GM19193 (cell line): Measurements from ENCODE around the gene SETDB1.

Source experiments
- POLR2A ChIP-seq: IDR thresholded peaks from 4 replicates; pipeline ENCODE4 v1.6.1; 2011; ENCODE audit not compliant: insufficient read depth, insufficient read length; ENCODE audit errors: extremely low read depth

SETDB1 gene

DNA sequence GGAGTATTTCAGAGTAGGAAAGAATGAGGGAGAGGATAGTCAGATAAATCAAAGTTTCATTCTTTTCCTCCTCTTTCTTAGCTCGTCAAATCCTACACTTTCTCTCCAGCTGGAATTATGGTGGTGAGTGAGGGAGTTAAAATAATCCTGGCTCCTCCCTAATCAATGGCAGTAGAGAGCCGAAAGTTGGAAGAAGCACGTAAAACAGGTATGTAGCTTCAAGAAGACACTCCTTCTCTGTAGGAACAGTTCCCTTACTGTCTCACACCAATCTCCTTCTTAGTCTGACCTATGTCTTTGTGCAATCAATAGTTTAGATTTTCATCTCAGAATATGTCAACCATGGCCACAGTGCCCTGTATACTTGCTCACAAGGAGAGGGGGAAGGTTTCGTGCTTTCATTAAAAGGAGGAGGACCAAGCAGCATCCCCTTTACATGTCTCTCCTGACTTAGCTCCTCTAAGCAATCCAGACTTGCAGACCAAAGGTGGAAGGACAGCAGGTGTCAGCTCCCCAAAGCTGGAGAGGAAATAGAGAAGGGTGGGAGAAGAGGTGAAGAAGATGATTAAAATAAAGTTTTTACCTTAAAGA lies 79.7 kb downstream of the SETDB1 start:
- TF ChIP-seq POLR2A, result no peak

DNA sequence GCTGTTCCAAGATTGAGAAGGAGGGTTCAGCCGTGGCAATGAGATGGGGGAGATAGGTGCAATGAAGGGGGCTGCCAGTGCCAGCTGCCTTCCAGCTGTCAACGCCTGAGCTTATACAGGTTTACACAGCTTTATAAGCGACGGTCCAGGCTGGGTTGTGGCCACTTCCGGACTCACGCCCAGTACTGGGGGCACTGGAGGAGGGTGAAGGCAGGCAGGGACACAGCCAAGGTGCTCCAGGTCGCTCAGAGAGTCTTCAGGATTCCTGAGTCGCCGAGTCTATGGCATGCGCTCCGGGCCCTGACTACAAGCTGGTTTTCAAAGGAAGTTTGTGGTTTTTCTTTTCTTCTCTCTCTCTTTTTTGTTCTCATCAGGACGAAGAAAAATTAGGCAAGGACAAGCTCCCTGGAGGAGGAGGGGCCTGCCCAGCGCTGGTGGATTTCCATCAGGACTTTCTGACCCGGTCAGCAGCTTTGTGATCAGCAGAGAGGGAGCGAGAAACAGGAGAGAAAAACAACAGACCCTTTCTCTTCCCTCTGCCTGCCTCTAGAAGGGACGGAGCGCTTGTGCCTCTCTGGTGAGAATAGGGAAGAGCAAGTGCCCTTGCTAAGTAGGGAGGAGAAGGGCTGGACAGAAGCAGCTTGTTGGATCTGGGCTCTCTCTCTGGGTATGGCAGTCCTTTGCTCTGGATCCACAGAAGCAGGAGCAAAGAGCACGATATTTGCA lies 80.3 kb downstream of the SETDB1 start, which contains the start of gene MINDY1:
Gene MINDY1 (minus strand): TSS at position 576 of the 726 bp plus-strand sequence. CDS start 4,285 bp downstream, outside the sequence.
- no peak for TF ChIP-seq POLR2A

DNA sequence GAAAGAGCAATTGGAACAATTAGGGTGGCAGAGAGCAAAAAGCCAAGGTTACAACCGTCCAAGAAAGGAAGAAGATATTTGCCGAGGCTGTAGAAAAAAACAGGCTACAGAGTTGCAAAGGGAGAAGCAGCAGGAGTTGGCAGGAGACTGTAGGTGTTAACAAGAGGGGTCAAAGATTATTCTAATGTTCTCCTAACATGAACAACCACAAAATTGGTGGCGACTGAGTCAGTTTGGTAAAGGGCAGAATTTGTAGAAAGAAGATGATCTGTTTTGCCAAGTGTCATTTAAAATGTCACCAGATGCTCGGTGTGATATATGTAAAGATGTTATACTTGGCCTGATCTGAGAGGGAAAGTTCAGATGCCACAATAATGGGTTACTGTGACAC lies 81.7 kb downstream of the SETDB1 start:
- TF ChIP-seq POLR2A, result no peak

DNA sequence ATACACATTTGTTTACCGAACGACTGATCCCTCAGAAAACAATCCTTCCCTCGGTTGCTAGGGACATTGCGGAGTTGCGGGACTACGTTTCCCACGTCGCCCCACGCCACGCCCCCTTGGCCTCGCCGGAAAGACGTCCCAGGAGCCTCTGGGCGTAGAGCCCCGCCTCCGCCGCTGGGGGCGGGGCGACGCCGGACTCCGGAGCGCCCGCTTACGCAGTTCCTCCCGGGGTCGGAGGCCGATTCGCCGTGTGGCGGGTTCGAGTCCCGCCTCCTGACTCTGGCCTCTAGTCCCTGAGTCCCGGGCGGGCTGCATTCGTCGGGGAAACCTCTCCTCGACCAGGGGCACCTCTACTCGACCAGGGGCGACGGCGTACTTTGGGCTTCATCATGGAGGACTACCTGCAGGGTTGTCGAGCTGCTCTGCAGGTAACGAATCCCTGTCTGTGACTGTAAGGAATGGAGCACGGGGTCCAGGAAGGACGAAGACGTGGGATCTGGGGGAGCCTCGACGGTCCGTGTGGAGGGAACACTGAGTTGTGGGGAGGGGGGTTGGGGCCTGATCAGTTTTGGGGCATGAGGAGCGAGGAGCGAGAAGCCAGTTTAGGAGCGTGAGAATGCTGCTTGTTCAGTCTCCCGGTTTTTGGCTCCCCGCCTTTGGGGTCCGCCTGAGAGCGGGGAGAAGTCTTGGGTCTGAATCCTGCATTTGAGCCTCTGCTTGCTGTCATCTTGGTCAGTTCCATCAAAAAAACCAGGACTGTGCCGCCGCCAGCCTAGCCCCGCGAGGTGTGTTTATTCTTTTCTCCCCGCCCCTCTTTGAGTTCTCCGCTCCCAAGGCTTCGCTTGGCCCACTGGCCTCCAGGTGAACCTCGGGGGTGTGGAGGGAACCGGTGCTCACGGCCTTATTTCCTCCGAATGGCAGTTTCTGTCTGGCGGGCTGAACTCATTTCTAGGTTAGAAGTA lies 82.4 kb downstream of the SETDB1 start, which contains the start of gene PRUNE1:
Gene PRUNE1 (plus strand): TSS at position 206 of the 962 bp plus-strand sequence. CDS start 184 bp downstream, at position 390.
- peak; percentile 60 for TF ChIP-seq POLR2A

DNA sequence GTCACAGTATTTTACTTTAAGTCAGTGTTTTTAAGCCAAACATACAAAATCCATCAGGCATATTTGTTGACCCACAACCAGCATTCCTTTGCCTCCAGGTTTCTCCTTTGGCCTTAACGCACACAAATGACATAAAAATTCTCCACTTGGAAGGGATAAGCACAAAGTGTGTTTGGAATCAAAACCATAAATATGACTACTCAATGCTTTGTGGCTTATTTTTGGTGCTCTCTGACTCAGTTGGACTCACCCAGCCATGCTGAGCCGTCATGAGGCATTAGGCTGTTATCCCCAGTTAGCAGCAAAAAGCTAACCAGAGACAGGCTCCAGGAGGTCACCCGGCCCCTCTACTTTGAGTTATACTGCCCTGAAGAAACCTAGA lies 83.0 kb downstream of the SETDB1 start:
- no peak for TF ChIP-seq POLR2A

DNA sequence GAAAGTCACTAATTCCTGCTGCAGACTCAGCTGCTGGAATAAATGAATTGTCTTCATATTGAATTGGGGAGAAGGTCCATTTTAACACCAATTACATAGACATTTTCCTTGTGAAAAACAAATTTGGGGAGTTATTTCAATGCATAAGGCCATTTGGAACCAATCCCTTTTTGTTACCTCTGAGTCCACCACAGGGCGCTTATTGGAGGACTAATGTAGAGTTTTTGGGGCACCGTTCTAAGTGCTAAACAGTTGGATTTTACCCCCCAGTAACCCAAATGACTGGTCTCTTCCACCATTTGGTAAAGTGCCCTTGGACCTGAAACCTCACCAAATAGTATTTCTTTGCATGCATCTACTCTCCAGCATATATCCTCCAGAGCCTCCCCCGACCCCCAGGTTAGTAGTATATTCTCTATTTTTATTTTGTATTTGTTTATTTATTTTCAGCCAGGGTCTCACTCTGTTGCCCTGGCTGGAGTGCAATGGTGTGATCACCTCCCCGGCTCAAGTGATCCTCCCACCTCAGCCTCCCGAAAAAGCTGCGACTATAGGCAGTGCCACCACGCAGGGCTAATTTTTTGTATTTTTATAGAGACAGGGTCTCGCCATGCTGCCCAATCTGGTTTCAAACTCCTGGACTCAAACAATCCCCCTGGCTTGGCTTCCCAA lies 83.6 kb downstream of the SETDB1 start:
- no peak for TF ChIP-seq POLR2A

DNA sequence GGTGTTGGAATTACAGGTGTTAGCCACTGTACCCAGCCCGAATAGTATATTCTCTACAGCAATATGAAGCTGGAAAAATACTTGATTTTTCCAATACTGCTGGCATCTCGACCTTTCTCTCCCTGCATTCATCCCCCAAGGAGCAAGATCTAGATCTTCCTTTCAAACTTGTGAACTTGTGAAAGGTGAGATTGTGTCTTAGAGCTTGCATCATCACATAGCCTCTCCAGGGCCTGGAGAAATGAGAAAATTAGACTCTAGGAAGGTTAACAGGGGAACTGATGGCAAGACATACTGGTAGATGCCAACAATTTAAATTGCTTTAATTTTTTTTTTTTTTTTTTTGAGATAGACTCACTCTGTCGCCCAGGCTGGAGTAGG lies 84.2 kb downstream of the SETDB1 start:
- TF ChIP-seq POLR2A, result no peak

DNA sequence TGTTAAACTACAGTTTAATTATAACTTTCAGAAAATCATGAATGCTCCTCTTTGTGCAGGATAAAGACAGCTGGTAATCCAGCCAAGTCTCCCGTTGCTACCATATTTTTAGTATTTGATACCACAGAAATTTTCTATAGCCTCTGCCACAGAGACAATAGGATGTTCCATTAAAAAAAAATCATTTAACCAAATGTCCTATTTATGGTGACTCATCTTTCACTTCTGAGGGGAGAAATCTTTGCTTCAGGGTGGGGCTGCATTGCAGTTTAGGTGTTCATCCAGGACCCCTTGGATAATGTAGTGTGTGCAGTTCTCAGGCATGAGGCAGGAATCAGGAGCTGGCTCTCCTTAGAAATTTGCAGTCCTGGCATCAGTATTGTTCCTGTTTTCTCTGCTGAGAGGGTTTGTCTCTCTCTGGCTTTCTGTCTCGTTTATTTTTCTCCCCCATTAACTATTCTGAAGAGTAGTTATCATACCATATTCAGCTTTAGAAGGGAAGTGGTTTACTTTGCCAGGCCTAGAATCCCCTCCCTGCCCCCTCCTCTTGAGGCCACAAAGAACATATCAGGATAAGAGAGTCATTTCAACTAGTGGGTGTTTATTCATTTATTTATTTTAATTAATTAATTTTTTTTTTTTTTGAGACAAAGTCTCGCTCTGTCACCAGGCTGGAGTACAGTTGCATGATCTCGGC lies 85.1 kb downstream of the SETDB1 start:
- no peak for TF ChIP-seq POLR2A

DNA sequence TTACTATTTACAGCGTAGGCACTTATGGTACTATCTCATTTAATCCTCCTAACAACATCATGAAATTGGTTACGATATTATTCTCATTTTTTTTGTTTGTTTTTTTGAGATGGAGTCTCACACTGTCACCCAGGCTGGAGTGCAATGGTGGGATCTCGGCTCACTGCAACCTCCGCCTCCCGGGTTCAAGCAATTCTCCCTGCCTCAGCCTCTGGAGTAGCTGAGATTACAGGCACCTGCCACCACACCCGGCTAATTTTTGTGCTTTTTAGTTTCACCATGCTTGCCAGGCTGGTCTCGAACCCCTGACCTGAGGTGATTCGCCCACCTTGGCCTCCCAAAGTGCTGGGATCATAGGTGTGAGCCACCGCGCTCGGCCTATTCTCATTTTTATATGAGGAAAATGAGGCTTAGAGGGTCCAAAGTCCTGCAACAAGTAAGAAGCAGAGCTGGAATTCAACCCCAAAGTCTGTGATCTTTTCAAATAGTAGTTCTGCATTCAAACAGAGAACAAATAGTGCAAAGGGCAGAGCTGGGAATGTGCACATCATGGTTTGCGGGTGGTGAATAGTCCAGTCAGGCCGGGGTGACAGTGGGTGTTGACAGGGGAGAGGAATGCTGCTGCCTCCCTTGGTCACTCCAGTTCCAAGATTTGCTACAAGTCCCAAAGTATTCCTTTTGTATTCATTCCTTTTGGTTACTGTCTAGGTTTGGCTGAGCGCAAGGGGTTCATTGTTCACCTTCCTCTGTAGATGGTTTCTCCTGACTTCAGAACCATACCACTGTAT lies 86.7 kb downstream of the SETDB1 start:
- TF ChIP-seq POLR2A, result no peak

DNA sequence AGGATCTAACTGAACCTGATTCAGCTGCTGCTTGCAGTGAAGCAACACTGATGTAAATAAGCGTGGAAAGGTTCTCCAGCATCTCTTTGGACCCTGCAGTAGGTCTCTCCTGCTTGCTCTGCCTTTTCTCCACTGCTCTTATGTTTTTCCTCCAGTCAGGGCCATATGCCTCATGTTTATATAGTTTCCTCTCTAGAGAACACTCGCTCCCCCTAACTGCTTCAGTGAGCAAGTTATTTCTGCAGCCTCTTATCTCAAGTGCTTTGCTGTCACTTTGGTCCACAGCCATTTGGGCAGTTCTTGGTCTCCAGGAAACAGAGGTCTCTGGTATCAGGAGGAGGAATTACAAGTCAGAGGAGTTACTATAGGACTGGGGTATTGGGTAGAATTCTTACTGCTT lies 87.4 kb downstream of the SETDB1 start:
- no peak for TF ChIP-seq POLR2A
